GM04503 (cell line): ENCODE results near the gene TMEM117.

Experiments used
- DNase-seq: peaks from one replicate; pipeline ENCODE4 v3.0.0-alpha.2; 2012; ENCODE audit warnings: low read depth

Gene TMEM117

DNA sequence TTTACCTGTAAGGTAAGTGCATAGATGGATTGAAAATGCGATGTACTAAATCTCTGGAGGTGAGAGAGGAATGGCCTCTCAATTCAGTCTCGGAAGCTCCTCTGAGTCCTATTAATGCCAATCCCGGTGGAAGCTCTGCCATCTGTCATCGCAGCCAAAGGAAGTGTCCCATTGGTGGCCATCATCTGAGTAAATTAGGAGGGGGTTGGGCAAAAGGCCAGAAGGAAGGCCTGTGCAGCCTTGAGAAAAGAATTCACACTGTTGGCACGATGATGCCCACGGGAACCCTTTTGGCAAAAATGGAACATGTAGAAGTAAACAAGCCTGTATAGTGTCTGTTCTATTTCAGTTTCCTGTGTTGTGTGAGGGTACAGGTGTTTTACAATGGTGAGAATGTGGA lies 545.5 kb downstream of the TMEM117 start:
- no peak for DNase-seq

DNA sequence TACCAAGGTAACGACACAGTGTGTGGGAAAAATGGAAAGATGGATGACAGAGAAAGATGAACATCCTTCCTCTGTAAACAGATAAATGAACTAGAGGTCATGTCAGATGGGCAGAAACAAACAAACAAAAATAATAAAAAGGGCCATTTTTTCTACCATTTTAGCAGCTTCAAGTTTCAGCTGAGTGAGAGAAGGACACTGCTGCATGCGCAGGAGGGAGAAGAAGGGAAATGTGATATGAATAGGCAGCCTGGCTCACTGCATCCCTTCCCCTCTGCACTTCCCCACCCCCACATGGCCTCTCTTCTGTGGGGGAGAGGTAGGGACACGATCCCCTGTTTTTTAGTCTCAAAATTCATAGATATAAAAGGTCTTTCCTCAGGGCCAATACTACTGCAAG lies 548.3 kb downstream of the TMEM117 start:
- no peak for DNase-seq

DNA sequence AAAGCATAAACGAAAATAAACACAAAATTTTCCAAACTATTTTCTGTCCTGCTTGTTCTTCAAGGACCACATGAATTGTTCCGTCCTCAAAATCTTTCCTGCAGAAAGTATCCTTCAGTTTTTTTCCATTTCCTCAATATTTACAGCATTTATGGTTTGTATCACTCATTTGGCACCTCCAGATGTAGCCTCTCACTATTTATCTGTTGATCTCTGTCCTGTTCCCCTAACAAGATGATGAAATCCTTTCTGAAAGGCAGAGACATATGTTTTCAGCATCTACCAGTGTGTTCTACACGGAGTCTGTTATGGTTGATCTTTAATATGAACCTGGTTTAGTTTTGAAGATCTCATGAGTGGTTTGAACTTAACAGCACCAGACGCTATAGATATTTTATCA lies 550.1 kb downstream of the TMEM117 start:
- no peak for DNase-seq

DNA sequence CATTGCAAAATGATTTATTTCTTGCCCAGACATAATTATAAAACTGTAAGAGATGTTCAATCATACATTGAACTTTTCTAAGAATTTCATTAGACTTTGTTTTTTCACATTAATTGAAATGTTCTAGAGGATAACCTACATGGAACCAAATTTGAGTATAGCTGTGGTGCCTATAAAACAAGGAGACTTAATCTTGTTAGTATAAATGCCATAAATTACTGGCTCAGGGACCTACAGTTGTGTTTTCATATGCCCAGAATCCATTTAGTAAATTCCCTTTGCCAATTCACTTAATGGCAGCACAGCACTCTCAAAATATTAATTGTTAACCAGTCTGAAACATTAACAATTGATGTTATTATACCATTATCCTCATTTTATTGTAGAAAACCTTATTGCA lies 551.7 kb downstream of the TMEM117 start:
- no peak for DNase-seq

DNA sequence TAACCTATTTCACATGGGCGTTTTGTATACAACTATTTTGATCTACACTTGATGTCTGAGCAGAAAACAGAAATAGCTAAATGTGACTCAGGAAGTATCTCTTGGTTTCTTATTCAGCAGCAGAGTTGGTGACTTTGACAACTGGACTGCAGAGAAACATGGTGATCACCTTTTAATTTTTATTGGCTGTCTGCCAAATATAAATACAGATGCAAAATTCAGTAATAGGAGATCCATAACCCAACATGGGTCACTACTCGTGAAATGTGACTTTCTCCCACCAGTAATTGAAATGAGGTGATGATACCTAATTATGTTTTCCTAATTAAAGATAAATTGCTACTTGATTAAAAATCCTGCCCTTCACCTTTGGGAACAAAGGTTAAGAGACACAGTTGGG lies 553.2 kb downstream of the TMEM117 start:
- no peak for DNase-seq

DNA sequence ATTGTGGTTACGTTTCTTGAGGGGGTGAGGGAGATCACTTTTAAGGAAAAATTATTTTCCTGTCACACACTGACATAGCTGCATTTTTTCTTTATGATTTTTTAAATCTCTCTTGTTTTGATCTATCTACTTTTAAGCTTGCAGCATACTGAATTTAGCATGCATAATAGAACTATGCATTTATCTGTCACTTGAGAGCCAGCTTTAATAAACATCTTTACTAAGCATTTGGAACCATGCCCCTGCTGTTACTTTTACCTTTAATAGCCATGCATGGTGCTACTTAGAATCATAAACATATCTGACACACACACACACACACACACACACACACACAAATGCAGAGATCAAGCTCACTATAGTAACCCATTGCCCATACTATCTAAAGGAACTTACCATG lies 554.0 kb downstream of the TMEM117 start:
- DNase-seq, result no peak

DNA sequence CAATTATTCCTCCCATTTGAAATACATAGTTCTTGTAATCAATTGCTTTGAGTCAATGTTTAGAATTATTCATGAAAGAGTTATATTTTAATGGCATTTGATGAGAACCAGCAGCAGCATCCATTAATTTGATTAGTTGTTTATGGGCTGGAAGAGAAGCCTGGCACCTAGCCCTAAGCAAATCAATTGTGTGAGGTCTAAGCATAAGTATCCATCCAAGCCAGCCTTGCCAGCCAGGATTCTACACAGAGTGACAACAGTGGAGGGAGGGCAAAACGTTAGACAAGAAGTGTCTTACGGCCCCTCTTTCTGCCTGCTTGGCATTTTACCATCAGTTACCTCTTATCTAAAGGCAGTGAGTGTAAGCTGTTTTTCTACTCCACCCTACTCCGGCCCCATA lies 561.8 kb downstream of the TMEM117 start:
- DNase-seq, result no peak

DNA sequence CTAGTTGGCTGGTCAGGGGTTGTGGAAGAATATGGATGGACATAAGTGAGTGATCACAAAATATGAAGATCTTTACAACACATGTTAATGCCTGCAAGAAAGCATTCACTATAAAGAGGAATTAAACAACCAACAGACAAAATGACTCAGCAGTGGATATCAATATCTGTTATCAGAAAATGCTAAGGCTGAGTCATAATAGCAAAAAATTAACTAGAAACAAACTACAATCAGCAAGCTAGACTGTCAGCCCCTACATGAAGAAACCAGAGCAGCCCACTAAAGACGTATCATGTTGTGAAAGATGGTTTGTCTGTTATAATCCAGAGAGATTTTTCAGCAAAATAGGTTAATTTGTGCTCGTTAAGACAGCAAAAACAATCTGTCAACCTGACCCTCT lies 567.3 kb downstream of the TMEM117 start:
- DNase-seq, result no peak

DNA sequence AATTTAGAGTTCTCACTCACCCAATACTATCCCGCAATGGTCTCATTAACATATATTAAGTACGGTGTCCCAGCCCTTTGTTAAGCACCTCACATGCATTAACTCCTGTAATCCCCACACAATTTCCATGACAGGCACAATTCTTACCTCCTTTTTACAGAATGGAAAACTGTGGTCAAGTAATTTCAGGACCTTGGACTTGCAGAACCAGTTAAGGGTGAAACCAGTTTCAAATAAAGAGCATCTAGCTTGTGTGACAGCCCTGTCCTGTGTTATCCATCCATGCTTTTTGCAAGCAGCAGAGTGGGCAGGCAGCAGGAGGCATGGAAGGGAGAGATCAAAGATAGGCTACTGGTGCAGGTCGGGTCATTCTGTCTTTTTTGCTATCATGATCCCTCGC lies 569.4 kb downstream of the TMEM117 start:
- no peak for DNase-seq

DNA sequence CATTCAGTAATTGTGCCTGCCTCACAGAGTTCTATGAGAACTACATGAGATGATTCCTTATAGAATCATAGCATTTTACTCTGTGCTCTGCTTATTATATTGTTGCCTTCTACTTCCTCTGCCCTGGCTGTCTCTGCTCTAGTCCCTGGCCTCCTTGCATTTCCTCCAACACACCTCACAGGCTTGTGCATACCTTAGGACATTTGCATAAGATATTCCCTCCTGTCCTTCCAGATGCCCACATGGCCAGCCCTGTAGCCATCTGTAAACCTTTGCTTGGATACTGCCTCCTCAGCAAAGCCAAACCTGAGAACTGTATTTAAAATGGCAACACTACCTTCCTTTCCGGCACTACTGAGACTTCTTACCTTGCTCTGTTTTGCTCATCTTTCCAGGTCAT lies 586.7 kb downstream of the TMEM117 start:
- no peak for DNase-seq

DNA sequence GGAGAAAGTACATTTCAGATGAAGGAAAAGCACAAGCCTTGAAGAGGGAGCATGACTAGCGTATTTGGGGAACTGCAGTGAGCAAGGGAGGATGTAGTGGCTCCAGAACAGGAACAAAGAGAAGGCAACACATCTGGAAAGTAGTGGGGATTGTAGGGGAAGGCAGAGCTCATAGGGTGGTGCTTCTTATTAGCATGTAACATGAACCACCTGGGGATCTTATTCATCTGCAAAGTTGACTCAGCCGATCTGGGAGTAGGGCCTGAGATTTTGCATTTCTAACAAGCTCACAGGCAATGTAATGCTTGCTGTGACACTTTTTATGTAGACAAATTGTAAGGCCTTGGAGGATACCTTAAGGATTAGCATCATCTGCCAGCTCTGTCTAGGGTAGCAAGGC lies 592.9 kb downstream of the TMEM117 start:
- no peak for DNase-seq

DNA sequence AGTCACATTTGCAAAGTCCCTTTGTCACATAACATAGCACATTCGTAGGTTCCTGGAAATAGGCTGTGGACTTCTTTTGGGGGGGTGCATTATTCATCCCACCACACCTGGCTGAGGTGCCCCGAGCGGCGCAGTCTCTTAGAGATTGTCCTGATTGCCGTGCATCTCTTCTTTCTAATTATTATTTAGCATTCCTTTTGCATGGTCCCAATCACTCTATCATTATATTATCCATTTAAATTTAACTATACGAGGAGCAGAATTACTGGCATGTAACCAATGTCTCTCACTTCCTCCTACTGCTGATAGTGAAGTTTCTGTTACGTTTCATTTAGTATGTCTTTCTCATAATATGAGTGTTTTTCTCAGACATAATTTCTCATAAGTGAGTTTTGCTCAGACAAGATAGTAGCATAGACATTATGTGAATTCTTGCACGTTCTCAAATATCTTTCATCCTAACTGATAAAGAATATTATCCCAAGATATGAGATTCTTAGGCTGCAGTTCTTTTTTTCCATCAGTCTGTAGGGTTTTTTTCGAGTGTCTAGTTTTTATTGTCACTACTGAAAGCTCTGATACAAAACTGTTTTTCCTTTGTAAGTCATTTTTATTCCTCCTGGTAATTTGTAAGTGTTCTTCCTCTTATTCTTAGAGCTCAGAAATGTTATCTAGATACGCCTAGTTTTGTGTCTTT lies 595.9 kb downstream of the TMEM117 start:
- no peak for DNase-seq

DNA sequence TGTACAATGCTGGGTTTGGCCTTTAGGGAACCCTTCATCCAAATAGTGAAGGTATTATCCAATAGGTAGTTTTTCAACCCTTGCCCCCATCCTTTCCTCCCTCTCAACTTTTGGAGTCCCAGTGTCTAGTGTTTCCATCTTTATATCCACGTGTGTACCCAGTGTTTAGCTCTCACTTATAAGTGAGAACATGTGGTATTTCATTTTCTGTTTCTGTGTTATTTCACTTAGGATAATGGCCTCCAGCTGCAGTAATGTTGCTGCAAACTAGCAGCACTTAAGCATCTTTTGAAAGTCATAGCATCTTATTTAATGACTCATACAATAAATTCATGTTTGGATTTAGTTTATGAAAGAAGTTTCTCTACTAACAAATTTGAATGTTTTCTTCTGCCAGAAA lies 597.8 kb downstream of the TMEM117 start:
- no peak for DNase-seq

DNA sequence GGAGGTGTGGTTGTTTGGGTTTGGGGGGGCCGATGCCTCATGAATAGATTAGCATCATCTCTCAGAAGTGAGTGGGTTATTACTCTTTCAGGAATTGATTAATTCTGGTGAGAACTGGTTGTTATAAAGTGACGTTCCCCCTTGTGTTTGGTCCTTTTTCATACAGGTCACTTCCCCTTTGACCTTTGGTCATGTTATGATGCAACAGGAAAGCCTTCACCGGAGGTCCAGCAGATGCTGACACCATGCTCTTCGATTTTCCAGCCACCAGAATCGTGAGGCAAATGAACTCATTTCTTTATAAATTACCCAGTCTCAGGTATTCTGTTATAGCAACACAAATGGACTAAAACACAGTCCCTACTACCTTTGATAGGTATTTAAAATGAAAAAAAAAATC lies 600.9 kb downstream of the TMEM117 start:
- no peak for DNase-seq
